Measurements from ENCODE around the gene AGA. TPM values are rescaled to one million over a fixed set of nuclear protein-coding genes. Genes with fewer than 3 reads are reported as not detected.

AGA gene
- total and polyA plus RNA-seq, 10 donors, result 7.8 to 24.2 (median 17.4) TPM

GRCh38 chr4:177405508-177405907, 36.7 kb downstream of the AGA start:
- 53 to 73% (median 70%) methylated on average over 2 of the region's 2 CpGs for WGBS, 5 donors
- Histone ChIP-seq H3K36me3 (no peaks in the 10 kb centered on the region), H3K27me3 (replicated peaks in 1 of 7) (no peaks in the 10 kb centered on the region), H3K4me1 (peaks cover 0 to 5% (median 0%) of the 10 kb centered on the region in 6 donors), H3K4me3 (no peak overlapping the region), H3K27ac (no peak overlapping the region), H3K9me3 (no peaks in the 10 kb centered on the region)
- TF ChIP-seq POLR2AphosphoS5 (IDR thresholded peaks at IDR 0.05), result no peak
- no peak for TF ChIP-seq POLR2A (IDR thresholded peaks at IDR 0.05)
- TF ChIP-seq, protein P1, sequence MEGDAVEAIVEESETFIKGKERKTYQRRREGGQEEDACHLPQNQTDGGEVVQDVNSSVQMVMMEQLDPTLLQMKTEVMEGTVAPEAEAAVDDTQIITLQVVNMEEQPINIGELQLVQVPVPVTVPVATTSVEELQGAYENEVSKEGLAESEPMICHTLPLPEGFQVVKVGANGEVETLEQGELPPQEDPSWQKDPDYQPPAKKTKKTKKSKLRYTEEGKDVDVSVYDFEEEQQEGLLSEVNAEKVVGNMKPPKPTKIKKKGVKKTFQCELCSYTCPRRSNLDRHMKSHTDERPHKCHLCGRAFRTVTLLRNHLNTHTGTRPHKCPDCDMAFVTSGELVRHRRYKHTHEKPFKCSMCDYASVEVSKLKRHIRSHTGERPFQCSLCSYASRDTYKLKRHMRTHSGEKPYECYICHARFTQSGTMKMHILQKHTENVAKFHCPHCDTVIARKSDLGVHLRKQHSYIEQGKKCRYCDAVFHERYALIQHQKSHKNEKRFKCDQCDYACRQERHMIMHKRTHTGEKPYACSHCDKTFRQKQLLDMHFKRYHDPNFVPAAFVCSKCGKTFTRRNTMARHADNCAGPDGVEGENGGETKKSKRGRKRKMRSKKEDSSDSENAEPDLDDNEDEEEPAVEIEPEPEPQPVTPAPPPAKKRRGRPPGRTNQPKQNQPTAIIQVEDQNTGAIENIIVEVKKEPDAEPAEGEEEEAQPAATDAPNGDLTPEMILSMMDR (IDR thresholded peaks at IDR 0.05 in 8 of 11, conservative IDR thresholded peaks at IDR 0.05 in 3 of 11), result no peak
- no peak for DNase-seq
- intact Hi-C loops (cut with DNase I; ENCODE audit: low total_unique reads), result no loop called here

- intact Hi-C loops (cut with DNase I; ENCODE audit: low total_unique reads), result no loop called here
- no peak overlapping the region for H3K4me3 ChIP-seq
- 82 to 90% (median 89%) methylated on average over 4 of the region's 4 CpGs for WGBS, 5 donors
- no peaks in the 10 kb centered on the region for H3K9me3 ChIP-seq
- no peak overlapping the region for H3K27ac ChIP-seq
- no peaks in the 10 kb centered on the region for H3K27me3 ChIP-seq (replicated peaks in 1 of 7)
- H3K4me1 ChIP-seq, result peaks cover 0 to 9% (median 0%) of the 10 kb centered on the region in 6 donors
- DNase-seq, result no peak
- TF ChIP-seq, protein P1 (IDR thresholded peaks at IDR 0.05 in 8 of 11, conservative IDR thresholded peaks at IDR 0.05 in 3 of 11), result no peak
- no peak for TF ChIP-seq POLR2AphosphoS5 (IDR thresholded peaks at IDR 0.05)
- TF ChIP-seq POLR2A (IDR thresholded peaks at IDR 0.05), result no peak
- no peaks in the 10 kb centered on the region for H3K36me3 ChIP-seq
Measured at GRCh38 chr4:177404986-177405385, 37.3 kb downstream of the AGA start.

GRCh38 chr4:177404342-177404741, 37.9 kb downstream of the AGA start:
- no peaks in the 10 kb centered on the region for H3K9me3 ChIP-seq
- no peaks in the 10 kb centered on the region for H3K36me3 ChIP-seq
- TF ChIP-seq, protein P1 (IDR thresholded peaks at IDR 0.05 in 8 of 11, conservative IDR thresholded peaks at IDR 0.05 in 3 of 11), result no peak
- no peak for TF ChIP-seq POLR2A (IDR thresholded peaks at IDR 0.05)
- TF ChIP-seq POLR2AphosphoS5 (IDR thresholded peaks at IDR 0.05), result no peak
- intact Hi-C loops (cut with DNase I; ENCODE audit: low total_unique reads), result no loop called here
- H3K4me1 ChIP-seq, result peaks cover 0 to 9% (median 0%) of the 10 kb centered on the region in 6 donors
- no peak overlapping the region for H3K4me3 ChIP-seq
- no peaks in the 10 kb centered on the region for H3K27me3 ChIP-seq (replicated peaks in 1 of 7)
- no peak for DNase-seq
- 72 to 86% (median 82%) methylated on average over 3 of the region's 3 CpGs for WGBS, 5 donors
- no peak overlapping the region for H3K27ac ChIP-seq

- TF ChIP-seq POLR2AphosphoS5 (IDR thresholded peaks at IDR 0.05) (no peak), POLR2A (IDR thresholded peaks at IDR 0.05) (no peak)
- TF ChIP-seq, protein P1 (IDR thresholded peaks at IDR 0.05 in 8 of 11, conservative IDR thresholded peaks at IDR 0.05 in 3 of 11), result no peak
- Histone ChIP-seq H3K9me3 (no peaks in the 10 kb centered on the region), H3K36me3 (no peaks in the 10 kb centered on the region), H3K27ac (no peak overlapping the region), H3K4me1 (peaks cover 0 to 9% (median 0%) of the 10 kb centered on the region in 6 donors), H3K4me3 (no peak overlapping the region), H3K27me3 (replicated peaks in 1 of 7) (no peaks in the 10 kb centered on the region)
- 74 to 87% (median 80%) methylated on average over 6 of the region's 6 CpGs for WGBS, 5 donors
- DNase-seq, result no peak
- intact Hi-C loops (cut with DNase I; ENCODE audit: low total_unique reads), result no loop called here
Measured at GRCh38 chr4:177403746-177404145, 38.5 kb downstream of the AGA start.
